PC-9 (cell line): ENCODE measurements around the gene SMIM43.

Source experiments
- CTCF ChIP-seq: fragments of 200-600 bp; sonication (generic); conservative IDR thresholded peaks from 2 replicates; pipeline ENCODE4 v1.6.1; 2017; ENCODE audit warnings: mixed run types, antibody characterized with exemption, mild to moderate bottlenecking, moderate library complexity
- EZH2 ChIP-seq: fragments of 200-600 bp; sonication (generic); IDR thresholded peaks from 2 replicates; pipeline ENCODE4 v1.8.0; 2017; ENCODE audit warnings: antibody characterized with exemption, low read depth

- TF ChIP-seq EZH2: no peak
- TF ChIP-seq CTCF: no peak
Observed at GRCh38 chr4:121764303-121764701, 662 bp downstream of the SMIM43 start.
